Stimulated activated CD4-positive, alpha-beta T cell treated with anti-CD3 and anti-CD28 coated beads, Interleukin-4, amount 100 ng/mL, for 48 hours (primary cell): ENCODE data around the gene DCDC2B.
"Not testable (repeated sequence)": the region's sequence is repeated elsewhere in the genome, so short reads cannot be mapped to it uniquely, and the experiment has no call there.

Experiments used
- DNase-seq, 2 donors: peaks; one replicate each; pipeline ENCODE4 v3.0.0-alpha.2; 2020; ENCODE audit warnings: low read depth in 2 of 2

Gene DCDC2B

GRCh38 chr1:32208891-32209328, at the start of gene DCDC2B:
Gene DCDC2B, plus strand, starts transcription at chr1:32209089. Its CDS starts 5 bp downstream, at chr1:32209094.
- no peak for DNase-seq

- DNase-seq, result no peak
Observed at GRCh38 chr1:32159189-32159588, 49.7 kb upstream of the DCDC2B start.

GRCh38 chr1:32163405-32163804, 45.5 kb upstream of the DCDC2B start:
- no peak for DNase-seq

GRCh38 chr1:32165633-32166032, 43.3 kb upstream of the DCDC2B start:
- DNase-seq, result not testable (repeated sequence)

GRCh38 chr1:32170991-32171390, 37.9 kb upstream of the DCDC2B start:
- no peak for DNase-seq

- no peak for DNase-seq
Observed at GRCh38 chr1:32172621-32173245, 36.2 kb upstream of the DCDC2B start.

- no peak for DNase-seq
Observed at GRCh38 chr1:32178380-32179192, 30.3 kb upstream of the DCDC2B start.

- DNase-seq, result no peak
Observed at GRCh38 chr1:32179193-32179442, 29.8 kb upstream of the DCDC2B start.

- peak; percentile 85 to 90 for DNase-seq
Observed at GRCh38 chr1:32179443-32180185, 29.3 kb upstream of the DCDC2B start, which contains the start of gene TXLNA. Gene TXLNA, plus strand, starts transcription at chr1:32179675. Its CDS starts 671 bp downstream, at chr1:32180346.

GRCh38 chr1:32180186-32181060, 28.5 kb upstream of the DCDC2B start:
- DNase-seq, result peak; percentile 30

GRCh38 chr1:32181065-32181464, 27.8 kb upstream of the DCDC2B start:
- DNase-seq, result no peak

GRCh38 chr1:32181563-32181962, 27.3 kb upstream of the DCDC2B start:
- DNase-seq, result no peak

- DNase-seq, result no peak
Observed at GRCh38 chr1:32182060-32182459, 26.8 kb upstream of the DCDC2B start.

GRCh38 chr1:32184650-32185049, 24.2 kb upstream of the DCDC2B start:
- DNase-seq, result no peak

GRCh38 chr1:32186077-32186476, 22.8 kb upstream of the DCDC2B start:
- no peak for DNase-seq

- no peak for DNase-seq
Observed at GRCh38 chr1:32186491-32186890, 22.4 kb upstream of the DCDC2B start.

GRCh38 chr1:32187850-32188249, 21.0 kb upstream of the DCDC2B start:
- no peak for DNase-seq

- DNase-seq, result no peak
Observed at GRCh38 chr1:32192220-32192948, 16.5 kb upstream of the DCDC2B start.

- no peak for DNase-seq
Observed at GRCh38 chr1:32194984-32195383, 13.9 kb upstream of the DCDC2B start.

- no peak for DNase-seq
Observed at GRCh38 chr1:32195531-32195930, 13.4 kb upstream of the DCDC2B start.
